NCI-H146 treated with DMSO at 0.1 percent for 48 hours (cell line): ENCODE measurements around the gene KCNN1.
A peak's percentile ranks its signal among the peaks of the same experiment; 100 is the strongest.
"Not testable (repeated sequence)": the region's sequence is repeated elsewhere in the genome, so short reads cannot be mapped to it uniquely, and the experiment has no call there.

Source experiments
- DNase-seq: peaks from one replicate; lab custom pipeline; 2025; ENCODE audit not compliant: unreplicated experiment; lab: John Stamatoyannopoulos, UW

KCNN1 gene

DNA sequence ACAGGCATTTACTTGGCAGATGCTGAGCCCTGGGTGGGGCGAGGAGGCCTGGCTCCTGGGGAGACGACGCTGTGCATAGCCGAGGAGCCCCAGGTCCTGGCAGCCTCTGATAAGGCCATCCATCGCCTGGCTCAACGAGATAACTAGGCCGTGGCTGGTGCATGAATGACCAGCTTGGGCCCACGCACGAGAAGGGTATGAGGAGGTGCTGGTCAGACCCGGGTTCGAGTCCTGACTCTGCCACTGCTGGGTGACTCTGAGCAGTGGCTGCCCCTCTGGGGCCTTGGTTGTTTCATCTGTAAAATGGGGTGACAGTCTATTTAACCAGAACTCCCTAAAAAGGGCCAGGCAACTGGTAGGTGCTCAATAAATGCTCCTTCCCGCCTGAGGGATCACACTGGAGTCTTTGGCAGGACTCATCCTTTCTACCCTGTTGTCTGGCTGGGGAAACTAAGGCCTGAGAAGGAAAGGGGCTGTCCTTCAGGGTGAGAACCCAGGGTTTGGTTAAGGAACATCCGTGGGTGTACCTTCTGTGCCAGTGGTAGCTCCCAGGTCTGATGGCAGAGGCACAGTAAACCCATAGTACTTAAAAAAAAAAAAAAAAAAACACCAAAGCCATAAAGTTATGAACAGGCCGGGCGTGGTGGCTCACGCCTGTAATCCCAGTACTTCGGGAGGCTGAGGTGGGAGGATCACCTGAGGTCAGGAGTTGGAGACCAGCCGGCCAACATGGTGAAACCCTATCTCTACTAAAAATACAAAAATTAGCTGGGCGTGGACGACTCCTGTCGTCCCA, 33.0 kb downstream of the KCNN1 start:
- no peak for DNase-seq

- no peak for DNase-seq
Observed at GRCh38 chr19:18000480-18000914, 33.6 kb downstream of the KCNN1 start.

DNA sequence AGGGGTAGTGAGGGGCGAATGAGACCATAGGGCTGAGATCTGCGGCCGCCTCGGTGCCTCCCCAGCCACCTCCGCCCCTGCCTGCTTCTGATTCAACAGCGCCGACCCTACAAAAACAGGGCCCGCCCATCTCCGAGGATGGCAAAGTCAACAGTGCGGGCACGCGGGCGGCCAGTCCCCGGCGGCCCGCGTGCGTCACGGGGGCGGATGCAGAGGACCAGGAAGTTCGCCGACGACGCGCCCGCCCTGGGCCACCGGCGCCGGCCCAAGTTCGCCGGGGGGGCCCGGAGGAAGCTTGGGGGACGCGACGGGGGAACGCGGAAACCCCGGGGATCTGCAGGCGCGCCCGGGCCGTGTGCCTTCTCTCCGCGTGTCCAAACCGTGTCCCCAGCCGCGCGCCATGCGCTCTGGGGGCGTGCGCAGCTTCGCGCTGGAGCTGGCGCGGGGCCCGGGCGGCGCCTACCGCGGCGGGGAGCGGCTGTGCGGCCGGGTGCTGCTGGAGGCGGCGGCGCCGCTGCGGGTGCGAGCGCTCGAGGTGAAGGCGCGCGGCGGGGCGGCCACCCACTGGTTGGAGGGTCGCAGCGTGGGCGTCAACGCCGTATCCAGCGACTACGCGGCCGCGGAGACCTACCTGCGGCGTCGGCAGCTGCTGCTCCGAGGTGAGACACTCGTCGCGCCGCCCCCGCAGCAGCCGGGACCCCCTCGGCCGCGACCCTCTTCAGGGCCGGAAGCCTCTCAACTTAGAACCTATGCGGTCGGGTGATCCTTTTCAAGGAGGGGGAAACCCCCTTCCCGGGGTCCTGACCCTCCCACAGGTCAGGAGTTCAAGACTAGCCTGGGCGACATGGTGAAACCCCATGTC, 34.2 kb downstream of the KCNN1 start:
- DNase-seq = peak; percentile 12

DNA sequence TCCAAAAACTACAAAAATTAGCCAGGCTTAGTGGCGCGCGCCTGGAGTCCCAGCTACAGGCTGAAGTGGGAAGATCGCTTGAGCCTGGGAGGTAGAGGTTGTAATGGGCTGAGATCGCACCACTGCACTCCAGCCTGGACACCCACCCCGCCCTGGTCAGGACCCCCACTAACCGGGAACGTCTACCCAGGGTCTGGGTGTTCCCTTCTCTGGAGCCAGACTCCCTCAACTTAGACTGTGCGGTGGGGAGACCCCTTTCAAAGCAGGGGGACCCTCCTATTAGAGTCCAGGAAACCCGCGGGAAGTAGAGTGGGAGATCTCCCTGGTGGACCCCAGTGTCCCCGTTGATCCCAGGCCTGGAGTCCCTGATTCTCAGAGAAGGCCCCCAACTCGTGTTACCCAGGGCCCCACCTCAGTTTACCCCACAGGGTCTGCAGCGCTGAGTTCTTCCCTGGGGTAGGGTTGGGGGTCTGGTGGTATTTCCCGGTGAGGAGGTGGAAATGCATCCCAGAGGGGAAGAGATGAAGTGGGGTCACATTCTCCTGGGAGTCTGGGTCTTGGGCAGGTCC, 35.0 kb downstream of the KCNN1 start:
- DNase-seq = no peak

DNA sequence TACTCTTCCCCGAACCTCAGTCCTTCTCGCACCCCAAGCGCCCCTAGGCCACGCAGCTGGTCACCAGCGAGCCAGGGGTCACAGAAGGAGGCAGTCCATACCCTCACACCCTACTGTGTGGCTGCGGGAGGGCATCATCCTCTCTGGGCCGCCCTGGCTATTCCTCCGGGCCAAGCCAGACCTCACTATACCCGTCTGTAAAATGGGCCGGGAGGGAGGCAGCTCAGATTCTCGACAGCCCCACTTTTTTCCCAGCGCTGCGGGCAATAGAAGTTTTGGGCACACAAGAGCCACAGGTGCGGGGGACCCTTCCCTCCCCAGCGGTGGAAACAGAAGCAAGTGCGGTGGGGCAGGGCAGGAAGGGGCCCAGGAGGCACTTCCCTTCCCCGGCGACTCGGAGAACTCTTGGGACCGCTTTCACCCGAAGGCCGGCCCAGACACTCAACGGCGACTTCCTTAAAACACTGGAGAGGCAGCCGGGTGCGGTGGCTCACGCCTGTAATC, 35.5 kb downstream of the KCNN1 start:
- DNase-seq = no peak

DNA sequence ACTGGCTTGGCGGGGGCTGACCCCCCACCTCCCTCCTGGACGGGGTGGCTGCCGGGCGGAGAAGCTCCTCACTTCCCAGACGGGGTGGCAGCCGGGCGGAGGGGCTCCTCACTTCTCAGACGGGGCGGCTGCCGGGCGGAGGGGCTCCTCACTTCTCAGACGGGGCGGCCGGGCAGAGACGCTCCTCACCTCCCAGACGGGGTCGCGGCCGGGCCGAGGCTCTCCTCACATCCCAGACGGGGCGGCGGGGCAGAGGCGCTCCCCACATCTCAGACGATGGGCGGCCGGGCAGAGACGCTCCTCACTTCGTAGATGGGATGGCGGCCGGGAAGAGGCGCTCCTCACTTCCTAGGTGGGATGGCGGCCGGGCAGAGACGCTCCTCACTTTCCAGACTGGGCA, 38.8 kb downstream of the KCNN1 start:
- DNase-seq = not testable (repeated sequence)

DNA sequence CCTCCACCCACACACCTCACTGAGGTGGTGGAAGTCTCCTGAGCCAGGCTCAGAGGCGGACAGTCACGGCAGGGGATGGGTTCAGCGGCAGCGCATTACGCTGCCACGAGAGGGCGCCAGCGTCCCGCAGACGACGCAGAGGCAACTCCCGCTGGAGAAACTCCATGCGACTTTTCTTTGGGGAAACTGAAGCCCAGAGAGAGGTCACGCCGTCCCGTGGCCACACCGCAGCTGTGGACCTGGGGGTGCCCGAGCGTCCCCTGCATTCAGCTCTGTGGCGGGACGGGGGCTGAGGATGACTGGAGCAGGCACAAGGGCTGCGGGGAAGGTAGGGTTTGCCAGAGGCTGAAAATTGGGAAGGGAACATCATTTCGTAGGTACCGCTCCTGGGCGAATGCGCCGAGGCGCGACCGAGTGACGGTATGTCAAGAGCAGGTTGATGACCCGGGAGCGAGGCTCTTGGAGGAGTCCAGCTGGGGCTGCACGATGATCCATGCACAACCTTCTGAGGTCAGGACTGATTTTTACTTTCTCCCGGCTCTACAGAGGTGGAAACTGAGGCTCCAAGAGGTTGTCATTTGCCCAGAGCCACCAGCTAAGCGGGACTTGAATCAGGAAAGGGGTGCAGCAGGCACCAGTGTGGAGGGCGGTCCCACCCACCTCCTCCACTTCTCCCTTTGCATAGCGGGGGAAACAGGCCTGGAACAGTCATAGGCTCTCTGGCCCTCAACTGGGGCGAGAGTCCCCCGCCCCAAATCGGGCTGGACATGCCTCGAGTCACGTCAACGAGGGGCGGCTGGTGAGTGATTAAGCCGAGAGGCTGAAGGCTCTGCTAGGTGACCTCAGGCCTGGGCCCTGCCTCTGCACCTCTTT, 40.4 kb downstream of the KCNN1 start:
- DNase-seq = peak; percentile 37

DNA sequence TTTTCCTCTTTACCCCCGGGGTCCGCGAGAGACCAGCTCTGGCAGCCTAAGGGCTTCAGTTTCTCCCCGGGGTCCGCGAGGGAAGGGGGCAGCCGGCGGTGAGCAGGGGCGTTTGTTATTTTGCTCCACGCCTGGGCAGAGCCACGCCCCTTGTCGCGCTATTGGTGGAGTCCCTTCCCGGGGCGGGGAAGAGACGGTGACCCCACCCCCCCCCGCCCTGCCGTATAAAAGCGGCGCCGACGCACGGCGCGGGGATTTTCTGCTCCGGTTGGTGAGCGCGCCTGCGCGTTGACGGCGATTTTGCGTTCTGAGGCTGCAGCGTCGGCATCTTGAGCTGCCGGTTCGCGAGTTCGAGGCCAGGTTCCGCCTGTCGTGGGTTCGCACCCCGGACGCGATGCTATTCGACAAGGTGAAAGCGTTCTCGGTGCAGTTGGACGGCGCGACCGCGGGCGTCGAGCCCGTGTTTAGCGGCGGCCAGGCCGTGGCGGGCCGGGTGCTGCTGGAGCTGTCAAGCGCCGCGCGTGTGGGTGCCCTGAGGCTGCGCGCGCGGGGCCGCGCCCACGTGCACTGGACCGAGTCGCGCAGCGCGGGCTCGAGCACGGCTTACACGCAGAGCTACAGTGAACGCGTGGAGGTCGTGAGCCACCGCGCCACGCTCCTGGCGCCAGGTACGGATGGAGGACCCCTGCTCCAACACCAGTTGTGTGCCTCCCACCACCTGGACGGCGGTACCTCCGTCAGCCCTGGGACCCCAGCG, 41.2 kb downstream of the KCNN1 start, which contains the start of gene ARRDC2:
TSS of gene ARRDC2 (plus strand) at position 254 of the 757 bp plus-strand sequence. CDS start at position 395, 141 bp downstream.
- peak; percentile 53 for DNase-seq

DNA sequence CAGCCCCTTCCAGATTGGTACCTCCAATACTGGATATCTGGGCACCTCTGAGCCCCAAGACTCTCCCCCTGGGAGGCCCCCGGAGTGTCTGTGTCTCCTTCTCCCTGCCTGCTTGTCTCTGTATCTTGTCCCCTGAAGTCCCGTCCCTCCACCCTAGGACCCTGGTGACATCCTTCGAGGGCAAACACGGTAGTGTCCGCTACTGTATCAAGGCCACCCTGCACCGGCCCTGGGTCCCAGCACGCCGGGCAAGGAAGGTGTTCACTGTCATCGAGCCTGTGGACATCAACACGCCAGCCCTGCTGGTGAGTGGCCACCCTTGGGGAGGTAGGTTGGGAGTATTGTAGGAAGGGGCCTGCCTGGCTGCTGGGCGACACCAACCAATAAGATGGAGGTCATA, 41.9 kb downstream of the KCNN1 start:
- DNase-seq = no peak

- DNase-seq = no peak
Observed at GRCh38 chr19:18009412-18010066, 42.6 kb downstream of the KCNN1 start.

DNA sequence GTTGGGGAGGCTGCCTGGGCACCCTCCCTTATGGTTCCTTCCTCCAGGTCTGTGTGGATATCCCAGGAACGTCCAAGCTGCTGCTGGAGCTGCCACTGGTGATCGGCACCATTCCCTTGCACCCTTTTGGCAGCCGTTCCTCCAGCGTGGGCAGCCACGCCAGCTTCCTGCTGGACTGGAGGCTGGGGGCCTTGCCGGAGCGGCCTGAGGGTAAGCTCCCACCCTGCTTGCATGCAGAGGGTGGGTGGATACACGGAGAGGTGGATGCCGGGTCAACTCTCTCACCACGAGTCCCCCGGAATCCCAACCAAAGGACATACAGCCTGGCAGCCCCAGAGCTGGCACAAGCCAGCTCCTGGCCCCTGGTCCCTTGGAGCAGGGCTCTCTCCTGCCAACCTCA, 43.2 kb downstream of the KCNN1 start:
- no peak for DNase-seq

- DNase-seq = no peak
Observed at GRCh38 chr19:18013210-18014111, 46.6 kb downstream of the KCNN1 start.

DNA sequence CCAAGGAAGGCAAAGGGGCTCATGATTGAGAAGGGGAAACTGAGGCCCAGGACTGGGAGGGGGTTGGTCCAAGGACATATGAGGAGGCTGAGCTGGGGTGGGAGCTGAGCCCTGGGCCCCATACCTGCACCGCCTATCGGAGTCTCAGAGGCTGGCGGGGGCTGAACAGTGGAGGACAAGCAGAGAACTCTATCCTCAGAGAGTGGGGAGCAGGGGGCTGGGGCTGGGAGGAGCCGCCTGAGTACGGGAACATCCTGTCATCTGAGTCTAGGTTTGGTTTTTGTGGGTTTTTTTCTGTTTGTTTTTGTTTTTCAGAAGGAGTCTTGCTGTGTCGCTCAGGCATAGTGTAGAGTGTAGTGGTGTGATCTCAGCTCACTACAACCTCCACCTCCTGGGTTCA, 47.3 kb downstream of the KCNN1 start:
- no peak for DNase-seq

DNA sequence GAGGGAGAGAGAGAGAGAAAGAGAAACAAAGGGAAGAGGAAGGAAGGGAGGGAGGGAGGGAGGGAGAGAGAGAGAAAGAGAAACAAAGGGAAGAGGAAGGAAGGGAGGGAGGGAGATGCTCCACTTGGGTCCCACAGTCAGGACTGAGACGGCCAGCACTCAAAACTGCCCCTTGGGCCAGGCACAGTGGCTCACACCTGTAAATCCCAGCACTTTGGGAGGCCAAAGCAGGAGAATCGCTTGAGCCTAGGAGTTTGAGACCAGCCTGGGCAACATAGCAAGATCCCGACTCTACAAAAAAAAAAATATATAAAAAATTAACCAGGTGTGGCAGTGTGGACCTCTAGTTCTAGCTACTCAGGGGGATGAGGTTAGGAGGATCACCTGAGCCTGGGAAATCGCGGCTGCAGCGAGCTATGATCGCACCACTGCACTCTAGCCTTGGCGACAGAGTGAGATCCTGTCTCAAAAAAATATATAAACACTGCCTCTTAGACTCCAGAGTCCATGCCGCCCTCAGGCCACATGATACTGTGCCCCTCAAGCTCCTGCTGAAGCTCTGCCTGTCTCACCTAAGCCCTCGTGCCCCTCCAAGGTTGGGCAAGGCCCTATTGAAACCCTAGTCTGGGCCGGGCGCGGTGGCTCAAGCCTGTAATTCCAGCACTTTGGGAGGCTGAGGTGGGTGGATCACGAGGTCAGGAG, 49.5 kb downstream of the KCNN1 start:
- DNase-seq = no peak

DNA sequence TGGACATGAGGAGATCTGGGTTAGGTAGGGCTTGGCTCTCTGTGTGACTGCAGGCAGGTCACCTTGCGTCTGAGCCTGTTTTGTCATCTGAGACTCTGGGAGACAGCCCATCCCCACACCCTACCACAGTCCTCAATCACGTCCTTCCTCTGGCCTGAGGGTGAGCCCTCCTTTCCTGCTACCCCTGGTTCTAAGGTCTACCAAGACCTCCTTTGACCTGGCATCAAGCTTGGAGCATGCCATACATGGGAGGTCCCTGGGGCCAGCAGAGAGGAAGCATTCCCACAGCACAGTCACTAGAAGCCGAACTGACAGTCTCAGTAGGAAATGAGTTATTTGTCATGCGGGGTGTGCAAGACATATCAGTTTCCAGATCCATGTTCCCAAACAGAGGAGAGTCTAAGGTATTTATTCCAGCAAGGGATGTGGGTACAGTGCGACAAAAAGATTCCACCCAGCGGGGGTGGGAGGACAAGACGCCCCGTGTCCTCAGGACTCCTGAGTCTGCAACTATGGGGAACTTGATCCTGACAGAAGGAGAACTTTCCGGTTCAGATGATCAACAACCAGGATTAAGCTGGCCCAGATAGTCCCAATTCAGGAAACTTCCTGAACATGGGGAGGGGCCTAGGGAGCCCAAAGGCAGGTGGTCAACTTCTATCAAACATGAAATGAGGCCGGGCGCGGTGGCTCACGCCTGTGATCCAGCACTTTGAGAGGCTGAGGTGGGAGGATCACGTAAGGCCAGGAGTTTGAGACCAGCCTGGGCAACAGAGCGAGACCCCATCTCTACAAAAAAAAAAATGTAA, 50.6 kb downstream of the KCNN1 start:
- no peak for DNase-seq

- no peak for DNase-seq
Observed at GRCh38 chr19:18020212-18021085, 53.5 kb downstream of the KCNN1 start.
